B cell (primary cell): ENCODE results near the gene SORT1. TPM values are rescaled to one million over a fixed set of nuclear protein-coding genes. Genes with fewer than 3 reads are reported as not detected.
A peak's percentile ranks its signal among the peaks of the same experiment; 100 is the strongest.

Experiments
- ATAC-seq: fragments of 200-7000 bp; cut with Tn5 transposase; one replicate; pipeline ENCODE4 v1.10.0; 2021; ENCODE audit warnings: low read depth, mild to moderate bottlenecking, moderate number of reproducible peaks, moderate library complexity
- CTCF ChIA-PET: fragments of 350-600 bp; sonication (Branson Sonifier 250); formaldehyde crosslinking; loops from one replicate; lab custom pipeline; 2021; ENCODE audit warnings: antibody characterized with exemption, inconsistent platforms; lab: Charles Lee
- POLR2A ChIA-PET: fragments of 350-600 bp; sonication (Branson Sonifier 250); formaldehyde crosslinking; loops from one replicate; lab custom pipeline; 2021; ENCODE audit warnings: antibody characterized with exemption; lab: Charles Lee
- DNase-seq: peaks from one replicate; pipeline ENCODE4 v3.0.0; 2013
- H2AFZ ChIP-seq: 2 replicates; pipeline ENCODE4 v1.6.1; 2012; ENCODE audit warnings: mild to moderate bottlenecking, low read depth, low read length; ENCODE audit not compliant: insufficient read depth, poor library complexity, severe bottlenecking
- H3K27ac ChIP-seq, 2 donors: 1 replicate in 1 of 2; 2 replicates in 1 of 2; pipeline ENCODE4 v1.5.1; 2012 to 2013; ENCODE audit warnings: low read length in 2 of 2, mild to moderate bottlenecking in 2 of 2, moderate library complexity in 1 of 2
- H3K27me3 ChIP-seq, 4 experiments: fragments of 200-600 bp in 1 of 4; sonication (generic) in 1 of 4; replicated peaks in 1 of 4; 1 replicate in 2 of 4; 2 replicates in 2 of 4; pipeline versions ENCODE4 v1.6.1 to v1.7.0; 2013 to 2016; ENCODE audit warnings: low read length in 3 of 4, mild to moderate bottlenecking in 2 of 4, mixed read lengths in 1 of 4, moderate library complexity in 1 of 4; ENCODE audit not compliant: insufficient read depth in 4 of 4, control insufficient read depth in 3 of 4; ENCODE audit errors: control extremely low read depth in 1 of 4
- H3K36me3 ChIP-seq, 2 experiments: replicated peaks in 1 of 2; 1 replicate in 1 of 2; 2 replicates in 1 of 2; pipeline versions ENCODE4 v1.6.1 to v1.7.1; 2013; ENCODE audit warnings: low read length in 1 of 2; ENCODE audit not compliant: insufficient read depth in 2 of 2, control insufficient read depth in 1 of 2; ENCODE audit errors: control extremely low read depth in 1 of 2, extremely low read depth in 1 of 2
- H3K4me1 ChIP-seq, 2 donors: fragments of 200-600 bp in 1 of 2; sonication (generic) in 1 of 2; 1 replicate in 1 of 2; 2 replicates in 1 of 2; pipeline versions ENCODE4 v1.5.1 to v1.6.1; 2013 to 2017; ENCODE audit warnings: low read length in 2 of 2; ENCODE audit not compliant: control insufficient read depth in 2 of 2, insufficient read depth in 2 of 2
- H3K4me2 ChIP-seq: replicated peaks from 2 replicates; pipeline ENCODE3; 2012; ENCODE audit warnings: mild to moderate bottlenecking, low read depth, low read length; ENCODE audit not compliant: poor library complexity, severe bottlenecking
- H3K4me3 ChIP-seq, 5 experiments: fragments of 200-600 bp in 1 of 5; sonication (generic) in 1 of 5; 1 replicate in 3 of 5; 2 replicates in 2 of 5; pipeline versions ENCODE4 v1.5.1 to v1.7.0; 2011 to 2016; ENCODE audit warnings: low read length in 4 of 5, mild to moderate bottlenecking in 4 of 5, low read depth in 2 of 5, control low read depth in 1 of 5, moderate library complexity in 1 of 5; ENCODE audit not compliant: insufficient read depth in 1 of 5; ENCODE audit errors: control extremely low read depth in 1 of 5, extremely low read depth in 1 of 5
- H3K79me2 ChIP-seq: fragments of 200-600 bp; sonication (generic); one replicate; pipeline ENCODE4 v1.6.0; 2016; ENCODE audit warnings: low read length; ENCODE audit not compliant: control insufficient read depth, insufficient read depth
- H3K9ac ChIP-seq: fragments of 200-600 bp; sonication (generic); 2 replicates; pipeline ENCODE4 v1.6.1; 2017; ENCODE audit warnings: mild to moderate bottlenecking, low read length, moderate library complexity
- H3K9me3 ChIP-seq, 3 donors: one replicate each; pipeline versions ENCODE4 v1.6.1 to v1.7.1; 2013; ENCODE audit warnings: low read length in 2 of 3; ENCODE audit not compliant: control insufficient read depth in 2 of 3, insufficient read depth in 1 of 3; ENCODE audit errors: control extremely low read depth in 1 of 3
- H4K20me1 ChIP-seq: 2 replicates; pipeline ENCODE4 v1.6.0; 2012; ENCODE audit warnings: mild to moderate bottlenecking, low read length; ENCODE audit not compliant: insufficient read depth, control insufficient read depth, poor library complexity, severe bottlenecking
- H3K27ac Mint-ChIP-seq: one replicate; pipeline ENCODE4 v1.8.0; 2021; ENCODE audit warnings: mixed read lengths
- H3K27me3 Mint-ChIP-seq: one replicate; pipeline ENCODE4 v1.8.0; 2021; ENCODE audit warnings: mixed read lengths
- H3K4me1 Mint-ChIP-seq: one replicate; pipeline ENCODE4 v1.8.0; 2021; ENCODE audit warnings: mixed read lengths
- H3K4me3 Mint-ChIP-seq: one replicate; pipeline ENCODE4 v1.8.0; 2021; ENCODE audit warnings: mixed read lengths
- H3K9me3 Mint-ChIP-seq: one replicate; pipeline ENCODE4 v1.8.0; 2022; ENCODE audit warnings: mixed read lengths; ENCODE audit not compliant: insufficient read depth
- CTCF ChIP-seq: fragments of 200-600 bp; IDR thresholded peaks from one replicate; pipeline ENCODE4 v1.8.0; 2022; ENCODE audit warnings: antibody characterized with exemption, mild to moderate bottlenecking
- EZH2 ChIP-seq: IDR thresholded peaks from 2 replicates; pipeline ENCODE4 v1.6.1; 2012; ENCODE audit warnings: borderline replicate concordance, low read depth, mild to moderate bottlenecking, moderate library complexity, low read length; ENCODE audit not compliant: insufficient read depth, poor library complexity, severe bottlenecking
- WGBS: methylation state at CpG from one replicate; pipeline ENCODE4 v1.1.5; 2013; ENCODE audit warnings: missing lambda C conversion rate; ENCODE audit not compliant: insufficient coverage; 5-methylcytosine and 5-hydroxymethylcytosine counted together
- intact Hi-C: fragments of 100-400 bp; cut with micrococcal nuclease; formaldehyde crosslinking; loops from one replicate; pipeline ENCODE4 v1.10.0; 2022
- polyA plus RNA-seq: library from polyadenylated mRNA; depleted of rRNA; stranded (reverse); fragments of >200 nt; gene quantifications from 2 replicates; pipeline ENCODE4 v1.2.3, GENCODE V29; 2012
- total RNA-seq, 2 donors: library from RNA; stranded (reverse); fragments of 120-200 nt in 1 of 2; gene quantifications; 1 replicate in 1 of 2; 2 replicates in 1 of 2; pipeline versions ENCODE4 v1.2.3 to v1.2.4, GENCODE V29; 2013 to 2022

The SORT1 gene
- total and polyA plus RNA-seq, 2 donors (not counting 1 experiment from before 2014, with no cell fraction given) = 0.13 to 0.25 TPM

GRCh38 chr1:109426281-109427170, 28.8 kb upstream of the SORT1 start, which contains the start of gene PSMA5:
PSMA5 (minus strand) TSS chr1:109426448; CDS start chr1:109426330, 118 bp downstream.
- peak; percentile 95 for ATAC-seq
- Histone ChIP-seq H3K4me1 (peaks cover 13 to 19% of the 10 kb centered on the region in 2 donors), H2AFZ (peak within 1 kb of the TSS; percentile 99), H3K79me2 (peaks cover 36% of the 10 kb centered on the region), H3K27ac (peak within 1 kb of the TSS; percentile 71 to 82), H3K9me3 (no peaks in the 10 kb centered on the region), H3K4me3 (peak within 1 kb of the TSS; percentile 72 to 98 (median 79)), H4K20me1 (peaks cover 5% of the 10 kb centered on the region), H3K4me2 (peak within 1 kb of the TSS; percentile 93), H3K9ac (peak within 1 kb of the TSS; percentile 77), H3K36me3 (peaks cover 0 to under 1% of the 10 kb centered on the region in 2 experiments), H3K27me3 (no peaks in the 10 kb centered on the region)
- Mint-ChIP-seq H3K27me3 (no peaks in the 10 kb centered on the region), H3K27ac (peak within 1 kb of the TSS; percentile 98), H3K9me3 (no peaks in the 10 kb centered on the region), H3K4me3 (peak within 1 kb of the TSS; percentile 98), H3K4me1 (peaks cover 33% of the 10 kb centered on the region)
- POLR2A ChIA-PET = interaction anchor here (0.6 to 1.7 kb wide), 4 partner anchors 57 to 461 kb away, joined by 3 to 5 read pairs (median 4); partner anchors contain the start of genes ATXN7L2 and CYB561D1
- DNase-seq = peak; percentile 97
- TF ChIP-seq CTCF (no peak), EZH2 (no peak)
- CTCF ChIA-PET = interaction anchor here (1.0 to 3.8 kb wide), 8 partner anchors 28 to 120 kb away, joined by 3 to 25 read pairs (median 7); partner anchors contain the start of genes ATXN7L2 and CYB561D1
- under 1% methylated on average over 32 of the region's 50 CpGs for WGBS
- intact Hi-C loops = loop anchor here (1.0 to 2.0 kb wide), 12 partner anchors 57 to 680 kb away; partner anchors contain the start of genes AHCYL1, AMPD2, ATXN7L2 and CELSR2
